OCI-LY3 (cell line): ENCODE data around the gene GALNT10.

ENCODE experiments used
- H2AFZ ChIP-seq: fragments of 200-600, 300-600 bp; shearing (Covaris generic); 2 replicates; pipeline ENCODE4 v1.6.0; 2014; ENCODE audit warnings: antibody characterized with exemption, low read depth, low read length
- H3K27ac ChIP-seq: fragments of 200-600, 300-600 bp; sonication (generic); 2 replicates; pipeline ENCODE4 v1.5.1; 2014; ENCODE audit warnings: mild to moderate bottlenecking, low read length, moderate library complexity, mixed read lengths
- H3K27me3 ChIP-seq: fragments of 200-600, 300-600 bp; sonication (generic); 2 replicates; pipeline ENCODE4 v1.6.1; 2014; ENCODE audit warnings: low read depth, low read length, mixed read lengths
- H3K36me3 ChIP-seq: fragments of 200-600, 300-600 bp; sonication (generic); replicated peaks from 2 replicates; pipeline ENCODE3; 2014; ENCODE audit warnings: low read depth, low read length, mixed read lengths
- H3K4me1 ChIP-seq: fragments of 300-600, 200-600 bp; sonication (generic); 2 replicates; pipeline ENCODE4 v1.6.1; 2014; ENCODE audit warnings: low read length, mixed read lengths
- H3K4me2 ChIP-seq: fragments of 200-600, 300-600 bp; sonication (generic); 2 replicates; pipeline ENCODE4 v1.6.1; 2014; ENCODE audit warnings: low read length, mixed read lengths
- H3K4me3 ChIP-seq: fragments of 300-600, 200-600 bp; sonication (generic); 2 replicates; pipeline ENCODE4 v1.5.1; 2014; ENCODE audit warnings: antibody characterized with exemption, mild to moderate bottlenecking, low read length, moderate library complexity
- H3K79me2 ChIP-seq: fragments of 300-600, 200-600 bp; shearing (Covaris generic); 2 replicates; pipeline ENCODE4 v1.6.1; 2014; ENCODE audit warnings: mild to moderate bottlenecking, low read length, mixed read lengths
- H3K9ac ChIP-seq: fragments of 300-600, 200-600 bp; shearing (Covaris generic); 2 replicates; pipeline ENCODE4 v1.6.0; 2014; ENCODE audit warnings: mild to moderate bottlenecking, low read length, moderate library complexity
- H3K9me3 ChIP-seq: fragments of 200-600, 300-600 bp; shearing (Covaris generic); 2 replicates; pipeline ENCODE4 v1.6.1; 2014; ENCODE audit warnings: low read length, mixed read lengths; ENCODE audit not compliant: insufficient read depth
- H4K20me1 ChIP-seq: fragments of 200-600, 300-600 bp; sonication (generic); 2 replicates; pipeline ENCODE4 v1.6.1; 2016; ENCODE audit warnings: low read length, mixed read lengths; ENCODE audit not compliant: insufficient read depth
- EZH2phosphoT487 ChIP-seq: fragments of 200-600 bp; shearing (Covaris generic); IDR thresholded peaks from 2 replicates; pipeline ENCODE4 v1.6.1; 2018; ENCODE audit warnings: antibody characterized with exemption, mixed run types, low read depth
- TF ChIP-seq, protein P1 (sequence below): fragments of 200-600, 300-600 bp; sonication (generic); IDR thresholded peaks from 2 replicates; pipeline ENCODE4 v1.5.1; 2014; ENCODE audit warnings: antibody characterized with exemption, low read length, low read depth

The GALNT10 gene

DNA sequence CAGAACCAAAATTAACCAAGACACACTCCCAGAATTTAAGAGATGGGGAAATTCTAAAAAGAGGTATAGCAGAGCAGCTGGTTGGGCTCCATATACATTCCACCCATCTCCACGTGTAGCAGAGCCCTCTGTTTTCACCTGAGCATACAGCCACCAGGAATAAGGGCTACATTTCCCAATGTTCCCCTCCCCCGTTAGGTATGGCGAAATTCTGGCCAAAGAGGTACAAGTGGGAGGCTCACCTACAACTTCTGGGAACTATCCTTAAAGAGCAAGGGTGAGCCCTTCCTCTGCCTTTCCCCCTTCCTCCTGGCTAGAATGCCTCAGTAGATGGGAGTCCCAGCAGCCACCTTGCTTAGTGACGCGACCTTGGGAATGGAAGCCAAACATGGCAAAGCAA is 250.0 kb downstream of the GALNT10 start:
- Histone ChIP-seq H3K4me2 (no peak overlapping the region), H3K27ac (no peak overlapping the region), H2AFZ (no peak overlapping the region), H3K27me3 (no peaks in the 10 kb centered on the region), H3K79me2 (peaks cover 8% of the 10 kb centered on the region; the same call in 1 of the 2 replicates), H3K9ac (no peak overlapping the region), H3K36me3 (peaks cover 19% of the 10 kb centered on the region), H3K9me3 (no peaks in the 10 kb centered on the region), H4K20me1 (no peaks in the 10 kb centered on the region), H3K4me1 (peaks cover 4% of the 10 kb centered on the region; the same call in 1 of the 2 replicates), H3K4me3 (no peak overlapping the region)
- TF ChIP-seq, protein P1, sequence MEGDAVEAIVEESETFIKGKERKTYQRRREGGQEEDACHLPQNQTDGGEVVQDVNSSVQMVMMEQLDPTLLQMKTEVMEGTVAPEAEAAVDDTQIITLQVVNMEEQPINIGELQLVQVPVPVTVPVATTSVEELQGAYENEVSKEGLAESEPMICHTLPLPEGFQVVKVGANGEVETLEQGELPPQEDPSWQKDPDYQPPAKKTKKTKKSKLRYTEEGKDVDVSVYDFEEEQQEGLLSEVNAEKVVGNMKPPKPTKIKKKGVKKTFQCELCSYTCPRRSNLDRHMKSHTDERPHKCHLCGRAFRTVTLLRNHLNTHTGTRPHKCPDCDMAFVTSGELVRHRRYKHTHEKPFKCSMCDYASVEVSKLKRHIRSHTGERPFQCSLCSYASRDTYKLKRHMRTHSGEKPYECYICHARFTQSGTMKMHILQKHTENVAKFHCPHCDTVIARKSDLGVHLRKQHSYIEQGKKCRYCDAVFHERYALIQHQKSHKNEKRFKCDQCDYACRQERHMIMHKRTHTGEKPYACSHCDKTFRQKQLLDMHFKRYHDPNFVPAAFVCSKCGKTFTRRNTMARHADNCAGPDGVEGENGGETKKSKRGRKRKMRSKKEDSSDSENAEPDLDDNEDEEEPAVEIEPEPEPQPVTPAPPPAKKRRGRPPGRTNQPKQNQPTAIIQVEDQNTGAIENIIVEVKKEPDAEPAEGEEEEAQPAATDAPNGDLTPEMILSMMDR: no peak

GRCh38 chr5:154442801-154443200 is 252.3 kb downstream of the GALNT10 start:
- no peak overlapping the region for H2AFZ ChIP-seq
- peaks cover 12% of the 10 kb centered on the region for H4K20me1 ChIP-seq
- H3K9me3 ChIP-seq: no peaks in the 10 kb centered on the region
- H3K4me2 ChIP-seq: no peak overlapping the region
- no peak overlapping the region for H3K9ac ChIP-seq
- peaks cover 10% of the 10 kb centered on the region; the same call in 1 of the 2 replicates for H3K4me1 ChIP-seq
- no peak overlapping the region for H3K4me3 ChIP-seq
- no peaks in the 10 kb centered on the region for H3K27me3 ChIP-seq
- H3K36me3 ChIP-seq: peaks cover 10% of the 10 kb centered on the region
- peaks cover 25% of the 10 kb centered on the region for H3K79me2 ChIP-seq
- no peak overlapping the region for H3K27ac ChIP-seq
- no peak for TF ChIP-seq EZH2phosphoT487

DNA sequence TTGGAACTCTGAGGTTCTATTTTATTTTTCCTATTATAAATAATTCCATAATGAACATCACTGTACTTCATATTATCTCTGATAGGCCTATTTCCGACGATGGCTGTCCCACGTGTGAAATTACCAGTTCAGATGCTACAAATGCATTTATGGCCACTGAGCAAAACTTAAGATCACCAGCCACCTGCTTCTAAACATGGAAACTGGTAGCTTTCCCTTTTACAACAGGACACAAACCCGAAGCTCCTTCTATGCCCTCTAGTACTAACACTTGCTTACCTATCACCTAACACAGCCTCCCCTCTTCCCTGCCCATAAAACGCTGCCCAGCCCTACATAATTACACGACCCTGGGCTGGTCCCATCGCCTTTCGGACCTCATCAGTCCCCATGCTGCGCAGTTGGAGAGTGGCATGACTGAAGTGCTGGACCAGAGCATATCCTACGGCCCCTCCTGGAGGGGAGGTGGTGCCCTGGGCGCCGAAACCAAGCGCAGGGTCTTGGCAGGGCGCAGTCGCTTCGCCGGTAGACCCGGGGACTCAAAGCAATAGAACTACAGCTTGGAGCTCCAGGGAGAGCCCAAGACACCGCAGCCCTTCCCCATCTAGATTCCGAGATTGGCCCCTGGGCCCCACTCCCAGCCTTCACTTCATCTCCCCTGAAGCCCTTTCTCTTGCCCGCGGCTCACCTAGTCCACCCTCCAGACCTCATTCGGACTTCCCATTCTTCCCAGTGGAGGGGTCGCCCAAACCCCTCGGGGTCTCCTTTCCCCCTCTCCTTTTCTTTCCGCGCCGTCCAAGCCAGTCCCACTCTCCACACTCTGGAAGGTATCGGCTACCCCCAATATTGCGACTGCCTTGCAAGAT is 254.3 kb downstream of the GALNT10 start:
- peak overlapping the region; percentile 97 for H3K4me3 ChIP-seq
- H3K27me3 ChIP-seq: no peaks in the 10 kb centered on the region
- peaks cover 36% of the 10 kb centered on the region for H3K79me2 ChIP-seq
- H3K36me3 ChIP-seq: peaks cover 6% of the 10 kb centered on the region
- peak overlapping the region; percentile 95 for H3K4me2 ChIP-seq
- H4K20me1 ChIP-seq: peaks cover 16% of the 10 kb centered on the region
- TF ChIP-seq, protein P1: no peak
- no peak for TF ChIP-seq EZH2phosphoT487
- H3K4me1 ChIP-seq: peaks cover 10% of the 10 kb centered on the region; the same call in 1 of the 2 replicates
- H3K27ac ChIP-seq: peak overlapping the region; percentile 39; the same call in 1 of the 2 replicates
- no peaks in the 10 kb centered on the region for H3K9me3 ChIP-seq
- peak overlapping the region; percentile 87 for H3K9ac ChIP-seq
- H2AFZ ChIP-seq: peak overlapping the region; percentile 79; the same call in 1 of the 2 replicates

GRCh38 chr5:154445422-154446194 is 255.1 kb downstream of the GALNT10 start, which contains the start of gene SAP30L:
TSS of gene SAP30L (plus strand) at chr5:154445997. CDS start at chr5:154446605, 608 bp downstream.
- Histone ChIP-seq H3K9ac (peak within 1 kb of the TSS; percentile 87), H3K27ac (peak within 1 kb of the TSS; percentile 39), H2AFZ (peak within 1 kb of the TSS; percentile 79), H3K4me1 (peaks cover 10% of the 10 kb centered on the region; the same call in 1 of the 2 replicates), H3K79me2 (peaks cover 36% of the 10 kb centered on the region), H3K9me3 (no peaks in the 10 kb centered on the region), H3K4me2 (peak within 1 kb of the TSS; percentile 95), H4K20me1 (peaks cover 16% of the 10 kb centered on the region), H3K36me3 (peaks cover 6% of the 10 kb centered on the region), H3K4me3 (peak within 1 kb of the TSS; percentile 97), H3K27me3 (no peaks in the 10 kb centered on the region)
- TF ChIP-seq, protein P1: no peak
- no peak for TF ChIP-seq EZH2phosphoT487
